ENCODE measurements around the gene GLRX5.

The GLRX5 gene

GRCh38 chr14:95537298-95538089 lies 2.6 kb downstream of the GLRX5 start:
- no peak for DNase-seq

DNA sequence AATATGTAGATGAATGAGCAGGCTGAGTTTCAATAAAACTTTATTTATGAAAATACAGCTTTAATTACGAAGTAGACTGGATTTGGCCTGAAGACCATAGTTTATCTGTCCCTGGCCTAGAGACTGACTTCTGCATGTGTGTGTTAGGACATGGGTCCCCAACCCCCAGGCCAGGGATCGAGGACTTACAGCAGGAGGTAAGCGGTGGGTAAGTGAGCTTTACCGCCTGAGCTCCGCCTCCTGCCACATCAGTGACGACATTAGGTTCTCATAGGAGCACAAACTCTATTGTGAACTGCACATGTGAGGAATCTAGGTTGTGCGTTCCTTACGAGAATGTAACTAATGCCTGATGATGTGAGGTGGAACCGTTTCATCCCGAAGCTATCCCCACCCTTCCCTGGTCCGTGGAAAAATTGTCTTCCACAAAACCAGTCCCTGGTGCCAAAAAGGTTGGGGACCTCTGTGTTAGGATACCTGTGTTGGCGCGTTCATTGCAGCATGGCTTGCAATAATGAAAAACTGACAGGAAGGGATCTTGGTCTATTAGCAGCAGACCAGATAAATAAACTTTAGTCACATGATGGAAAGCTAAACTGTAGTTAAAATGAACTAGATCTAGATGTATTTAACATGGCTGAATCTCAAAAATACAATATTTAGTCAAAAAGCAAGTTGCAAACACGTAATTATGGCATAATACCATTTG lies 4.1 kb downstream of the GLRX5 start:
- no peak for DNase-seq

GRCh38 chr14:95540236-95540855 lies 5.5 kb downstream of the GLRX5 start:
- DNase-seq: no peak

DNA sequence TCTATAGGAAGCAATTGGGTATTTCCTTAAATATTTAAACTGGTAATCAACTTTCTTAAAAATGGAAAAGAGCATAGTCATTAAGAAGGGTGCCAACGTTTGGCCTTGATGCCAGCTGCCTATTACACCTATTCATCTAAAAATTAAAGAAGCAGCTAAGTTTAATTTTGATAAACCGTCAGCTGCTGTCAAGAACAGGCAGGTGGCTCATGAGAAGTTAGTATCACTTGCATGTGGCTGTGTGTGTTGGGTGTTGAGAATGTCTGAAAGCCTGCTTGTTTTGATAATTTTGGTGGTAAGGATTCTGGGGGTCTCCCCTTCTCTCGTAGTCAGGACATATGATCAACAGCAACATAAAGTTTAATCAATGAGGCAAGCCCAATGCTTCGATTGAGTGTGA lies 6.5 kb downstream of the GLRX5 start:
- DNase-seq: no peak

GRCh38 chr14:95541932-95542930 lies 7.4 kb downstream of the GLRX5 start:
- no peak for DNase-seq

GRCh38 chr14:95543021-95543420 lies 8.2 kb downstream of the GLRX5 start:
- DNase-seq: no peak

DNA sequence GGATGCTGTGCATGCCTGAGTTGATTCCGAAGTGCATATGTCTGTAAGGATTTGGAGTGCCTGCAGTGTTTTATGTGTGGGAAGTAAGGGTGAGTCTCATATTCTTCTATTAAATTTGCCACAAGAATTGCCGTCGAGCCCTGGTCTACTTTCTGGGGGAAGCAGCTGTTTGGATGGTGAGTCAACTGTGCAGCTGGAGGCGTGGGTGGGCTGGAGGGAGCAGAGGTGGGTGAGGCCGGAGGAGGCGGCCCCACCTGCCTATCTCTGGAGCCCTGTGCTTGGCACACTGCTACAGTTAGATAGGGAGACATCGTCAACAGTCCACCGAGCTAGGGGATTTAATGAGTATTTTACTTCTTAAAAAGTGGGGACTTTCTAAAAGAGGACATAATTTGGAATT lies 9.7 kb downstream of the GLRX5 start:
- DNase-seq: no peak

DNA sequence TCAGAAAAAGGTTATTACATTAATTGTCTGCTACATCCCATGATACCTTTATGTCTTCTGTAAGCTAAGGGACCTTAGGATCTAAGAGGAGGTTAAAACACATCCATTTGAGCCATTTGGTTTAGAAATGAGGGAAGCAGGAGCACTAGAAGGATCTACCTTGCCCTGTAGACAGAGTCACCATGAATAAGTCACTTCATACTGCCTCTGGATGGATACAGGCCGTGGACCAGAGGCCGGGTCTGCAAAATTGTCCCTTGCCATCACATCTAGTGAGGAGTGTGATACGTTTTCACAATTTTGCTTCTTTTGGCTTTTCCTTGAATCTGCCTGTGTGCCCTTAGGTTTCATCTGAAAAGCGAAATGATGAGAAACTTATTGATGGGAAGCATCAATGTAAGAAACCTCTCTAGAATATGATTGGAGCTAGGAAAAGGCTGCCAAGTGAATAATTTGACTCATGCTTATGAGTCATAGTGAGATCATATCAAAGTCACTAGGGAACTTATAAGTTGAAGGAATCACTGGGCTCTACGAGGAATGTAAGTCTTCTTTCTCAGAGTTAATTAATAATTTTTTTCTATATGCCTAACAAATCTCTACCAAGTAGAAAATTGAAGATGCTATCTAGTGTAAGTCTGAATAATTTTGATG lies 10.8 kb downstream of the GLRX5 start:
- peak; percentile 24 for DNase-seq

DNA sequence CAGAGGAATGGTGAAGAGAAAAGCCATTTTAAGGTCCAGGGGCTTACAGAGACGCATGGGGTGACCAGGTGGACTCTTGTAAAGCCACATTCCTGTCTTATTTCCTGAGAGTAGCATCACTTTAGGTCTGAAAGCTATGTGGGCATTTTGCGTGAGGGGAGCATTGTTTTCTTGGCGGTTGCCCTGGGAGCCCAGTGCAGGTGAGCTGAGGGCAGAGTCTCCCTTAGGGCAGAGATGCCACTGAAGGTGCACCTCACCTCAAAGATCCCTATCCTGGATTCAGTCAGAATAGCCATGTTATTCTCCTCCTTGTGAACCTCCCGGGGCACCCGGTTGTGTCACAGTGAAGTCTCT lies 12.4 kb downstream of the GLRX5 start:
- no peak for DNase-seq

DNA sequence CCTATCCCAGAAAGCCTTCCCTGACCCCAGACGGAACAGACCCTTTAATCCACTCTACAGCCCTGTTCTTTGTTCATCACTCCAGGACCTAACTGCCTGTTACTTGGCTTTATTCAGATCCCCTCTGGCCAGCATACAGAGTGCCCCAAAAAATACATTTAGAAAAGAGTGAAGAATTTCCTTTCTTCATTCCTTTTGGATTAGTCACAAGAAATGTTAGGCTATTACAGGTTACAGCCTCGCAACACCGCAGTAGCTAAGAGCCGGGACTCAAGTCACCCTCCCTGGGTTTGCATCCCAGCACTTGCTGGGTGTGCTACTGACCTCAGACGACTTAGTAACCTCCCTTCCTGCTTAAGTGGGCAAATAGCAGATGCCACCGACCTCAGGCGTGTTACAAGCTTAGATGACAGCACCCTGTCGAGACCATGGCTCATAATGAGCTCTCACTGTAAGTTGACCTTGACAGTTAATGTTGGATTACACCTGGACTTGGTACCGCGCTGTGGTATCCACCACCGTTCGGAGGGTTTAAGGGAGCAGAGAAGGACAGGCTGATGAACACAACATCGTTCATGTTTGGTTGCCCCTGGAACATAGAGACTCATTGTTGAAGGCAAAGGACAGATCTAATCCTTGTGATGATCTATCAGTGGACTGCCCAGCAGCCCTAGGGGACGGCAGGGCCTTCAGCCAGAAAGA lies 12.9 kb downstream of the GLRX5 start:
- no peak for DNase-seq

GRCh38 chr14:95548328-95548929 lies 13.6 kb downstream of the GLRX5 start:
- DNase-seq: no peak

- DNase-seq: no peak
Measured at GRCh38 chr14:95549656-95550585, 15.1 kb downstream of the GLRX5 start.

- no peak for DNase-seq
Measured at GRCh38 chr14:95551435-95551834, 16.6 kb downstream of the GLRX5 start.

- DNase-seq: no peak
Measured at GRCh38 chr14:95553141-95553540, 18.3 kb downstream of the GLRX5 start.

GRCh38 chr14:95555053-95555452 lies 20.2 kb downstream of the GLRX5 start:
- no peak for DNase-seq

DNA sequence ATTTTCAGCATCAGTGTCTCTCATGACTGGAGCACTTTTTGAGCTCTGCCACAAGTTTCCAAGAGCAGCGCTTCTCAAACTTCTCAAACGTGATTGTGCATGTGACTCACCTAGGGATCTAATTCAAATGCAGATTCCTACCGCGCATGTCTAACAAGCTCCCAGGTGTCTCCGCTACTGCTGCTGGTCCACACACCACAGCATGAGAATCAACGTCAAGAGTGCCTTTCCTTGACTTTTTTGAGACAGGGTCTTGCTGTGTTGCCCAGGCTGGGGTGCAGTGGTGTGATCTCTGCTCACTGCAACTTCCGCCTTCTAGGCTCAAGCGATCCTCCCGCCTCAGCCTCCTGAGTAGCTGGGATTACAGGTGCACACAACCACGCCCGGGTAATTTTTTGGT lies 22.4 kb downstream of the GLRX5 start:
- DNase-seq: no peak

DNA sequence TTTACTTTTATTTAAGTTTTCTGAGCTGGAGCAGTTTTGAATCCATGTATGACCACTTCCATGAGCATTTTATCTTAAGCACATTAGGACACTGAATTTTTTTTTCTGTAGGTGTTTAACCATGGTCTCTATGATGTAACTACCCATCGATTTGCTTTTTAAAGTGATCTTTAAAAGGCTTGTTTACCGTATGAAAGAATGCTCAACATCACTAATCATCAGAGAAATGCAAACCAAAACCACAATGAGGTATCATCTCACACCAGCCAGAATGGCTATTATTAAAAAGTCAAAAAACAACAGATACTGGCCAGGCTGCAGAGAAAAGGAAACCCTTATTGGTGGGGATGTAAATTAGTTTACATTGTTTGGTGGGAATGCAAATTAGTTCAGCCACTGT lies 23.0 kb downstream of the GLRX5 start:
- no peak for DNase-seq

- no peak for DNase-seq
Measured at GRCh38 chr14:95559203-95559602, 24.4 kb downstream of the GLRX5 start.

DNA sequence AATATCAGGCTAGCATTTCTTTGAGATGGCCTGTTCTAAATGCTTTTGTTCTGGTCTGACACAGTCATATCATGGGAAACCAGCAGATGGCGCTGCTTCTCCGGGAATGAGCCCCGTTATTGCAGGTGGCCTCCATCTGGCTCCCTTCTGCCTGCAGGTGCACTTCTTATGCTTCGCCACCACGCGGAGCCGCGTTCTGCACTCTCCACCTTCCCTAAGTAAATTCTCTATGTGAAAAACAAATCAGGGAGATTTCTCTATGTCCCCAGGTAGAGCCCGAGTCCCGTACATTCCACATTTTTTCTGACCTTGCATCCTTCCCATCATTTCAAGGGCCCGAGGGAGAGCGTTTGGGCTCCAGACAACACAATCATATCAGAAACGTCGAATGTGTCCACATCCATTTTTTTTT lies 26.2 kb downstream of the GLRX5 start:
- peak; percentile 92 for DNase-seq
